Measurements from ENCODE around the gene MARCHF5.
"Not testable (repeated sequence)": the region's sequence is repeated elsewhere in the genome, so short reads cannot be mapped to it uniquely, and the experiment has no call there.

Gene MARCHF5

DNA sequence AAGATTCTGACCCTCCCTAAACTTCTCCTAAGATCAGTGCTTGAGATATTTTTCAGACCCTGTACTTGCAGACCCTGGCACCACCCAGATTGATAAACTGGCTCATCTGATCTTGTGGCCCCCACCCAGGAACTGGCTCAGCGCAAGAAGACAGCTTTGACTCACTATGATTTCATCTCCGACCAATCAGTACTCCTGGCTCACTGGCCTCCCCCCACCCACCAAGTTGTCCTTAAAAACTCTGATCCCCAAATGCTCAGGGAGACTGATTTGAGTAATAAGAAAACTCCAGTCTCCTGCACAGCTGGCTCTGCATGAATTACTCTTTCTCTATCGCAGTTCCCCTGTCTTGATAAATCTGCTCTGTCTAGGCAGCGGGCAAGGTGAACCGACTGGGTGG lies 111.3 kb downstream of the MARCHF5 start:
- H3K4me1 Mint-ChIP-seq, H3K27me3 Mint-ChIP-seq, H3K4me3 Mint-ChIP-seq, H3K27ac Mint-ChIP-seq, H3K9me3 Mint-ChIP-seq, H3K36me3 Mint-ChIP-seq, ATAC-seq: not testable (repeated sequence)

All from stimulated activated memory B cell treated with anti-CD40 and anti-IgM and Interleukin-4, amounts not matched to agents 10 μg/mL and 1 μg/mL and 100 μg/mL, for 72 hours (primary cell).